ENCODE data around the gene KCTD21.

KCTD21 gene

DNA sequence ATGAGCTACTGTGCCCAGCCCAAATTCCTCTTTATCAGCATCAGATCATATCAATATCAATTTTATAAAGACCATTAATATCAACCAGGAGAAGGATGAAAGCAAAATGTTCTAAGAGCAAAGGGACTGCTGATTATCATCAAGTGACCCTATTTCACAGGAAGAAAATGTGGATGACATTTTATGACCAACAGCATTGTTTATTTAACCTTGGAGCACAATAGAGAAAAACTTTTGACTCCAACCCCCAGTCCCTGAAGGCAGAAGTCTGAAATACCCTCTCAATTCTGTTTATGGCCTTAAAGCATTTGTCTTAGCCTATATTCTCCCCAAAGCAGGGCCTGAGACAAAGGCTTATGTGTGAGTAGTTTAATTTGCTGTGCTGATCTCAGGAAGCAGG lies 37.7 kb downstream of the KCTD21 start (continued):
- no peak for TF ChIP-seq CREB5 (CRISPR knock-in tag; IDR thresholded peaks at IDR 0.05; ENCODE audit: low read depth)

- no peak for ATAC-seq
- TF ChIP-seq SNAI2 (CRISPR knock-in tag; IDR thresholded peaks at IDR 0.05) (no peak), RARB (CRISPR knock-in tag; IDR thresholded peaks at IDR 0.05) (no peak), ZC3H10 (CRISPR knock-in tag; IDR thresholded peaks at IDR 0.05) (no peak), ARNTL (CRISPR knock-in tag; IDR thresholded peaks at IDR 0.05; ENCODE audit: borderline replicate concordance, low read depth) (no peak), ZNF70 (CRISPR knock-in tag; IDR thresholded peaks at IDR 0.05) (no peak), ZFP30 (CRISPR knock-in tag; IDR thresholded peaks at IDR 0.05) (no peak), TOX (CRISPR knock-in tag; IDR thresholded peaks at IDR 0.05; ENCODE audit: borderline replicate concordance) (no peak), CSDC2 (CRISPR knock-in tag; IDR thresholded peaks at IDR 0.05) (no peak)
Measured at GRCh38 chr11:78150346-78150745, 38.1 kb downstream of the KCTD21 start.

- TF ChIP-seq ISL1 (CRISPR knock-in tag; IDR thresholded peaks at IDR 0.05), result no peak
- no peak for TF ChIP-seq TCF4 (CRISPR knock-in tag; IDR thresholded peaks at IDR 0.05; ENCODE audit: borderline replicate concordance)
- TF ChIP-seq ZC3H10 (CRISPR knock-in tag; IDR thresholded peaks at IDR 0.05), result no peak
- TF ChIP-seq CSDC2 (CRISPR knock-in tag; IDR thresholded peaks at IDR 0.05), result no peak
- no peak for TF ChIP-seq BACH2 (CRISPR knock-in tag; IDR thresholded peaks at IDR 0.05; ENCODE audit: borderline replicate concordance)
- ATAC-seq, result peak; percentile 71
Measured at GRCh38 chr11:78149646-78150045, 38.8 kb downstream of the KCTD21 start.

DNA sequence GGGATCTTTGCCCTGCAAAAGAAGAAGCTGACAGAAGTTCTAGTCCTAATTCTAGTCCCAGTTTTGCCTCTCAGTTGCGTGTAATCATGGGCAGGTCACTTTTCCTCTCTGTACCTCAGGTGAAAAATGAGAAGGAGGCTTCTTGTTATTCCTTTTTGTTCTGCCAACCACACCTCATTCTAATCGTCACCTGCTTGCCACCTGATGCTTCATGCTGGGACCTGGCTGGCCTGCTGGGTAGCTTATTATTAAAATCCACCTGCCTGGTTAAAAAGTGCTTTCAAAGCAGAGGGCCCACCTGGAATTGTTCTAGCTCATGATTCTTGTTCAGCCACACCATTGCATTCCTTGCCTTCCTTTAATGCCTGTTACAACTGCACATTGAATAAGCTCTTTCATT lies 40.6 kb downstream of the KCTD21 start:
- TF ChIP-seq RARB (CRISPR knock-in tag; IDR thresholded peaks at IDR 0.05), result no peak
- no peak for TF ChIP-seq TOX (CRISPR knock-in tag; IDR thresholded peaks at IDR 0.05; ENCODE audit: borderline replicate concordance)
- no peak for TF ChIP-seq ZNF565 (CRISPR knock-in tag; conservative IDR thresholded peaks at IDR 0.05; ENCODE audit: low read depth)
- TF ChIP-seq ZC3H10 (CRISPR knock-in tag; IDR thresholded peaks at IDR 0.05), result no peak
- no peak for ATAC-seq

DNA sequence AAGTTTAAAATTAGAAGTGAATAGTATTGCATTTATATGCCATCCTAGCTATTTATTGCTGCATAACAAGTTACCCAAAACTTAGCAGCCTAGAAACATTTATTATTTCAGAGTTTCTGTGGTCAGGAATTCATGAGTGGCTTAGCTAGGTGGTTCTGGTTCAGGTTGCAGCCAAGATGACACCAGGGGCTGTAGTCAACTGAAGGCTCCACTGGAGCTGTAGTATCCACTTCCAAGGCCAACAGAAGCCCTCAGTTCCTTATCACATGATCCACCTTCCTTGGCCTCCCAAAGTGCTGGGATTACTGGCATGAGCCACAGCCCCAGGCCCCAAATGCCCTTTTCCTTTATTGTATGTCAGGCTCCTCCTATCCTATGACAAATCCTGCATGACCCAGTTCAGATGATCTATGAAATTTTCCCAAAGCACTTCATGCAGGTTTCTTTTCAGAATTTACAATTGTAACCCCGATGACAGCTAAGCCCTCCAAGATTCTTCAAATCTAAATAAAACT lies 42.9 kb downstream of the KCTD21 start:
- ATAC-seq, result no peak
- TF ChIP-seq SNAI2 (CRISPR knock-in tag; IDR thresholded peaks at IDR 0.05) (no peak), ZNF8 (CRISPR knock-in tag; IDR thresholded peaks at IDR 0.05) (no peak), OSR1 (CRISPR knock-in tag; IDR thresholded peaks at IDR 0.05) (no peak), ZFP30 (CRISPR knock-in tag; IDR thresholded peaks at IDR 0.05) (no peak), CSDC2 (CRISPR knock-in tag; IDR thresholded peaks at IDR 0.05) (no peak), ZNF565 (CRISPR knock-in tag; conservative IDR thresholded peaks at IDR 0.05; ENCODE audit: low read depth) (no peak), CREB5 (CRISPR knock-in tag; IDR thresholded peaks at IDR 0.05; ENCODE audit: low read depth) (no peak), ESRRG (CRISPR knock-in tag; IDR thresholded peaks at IDR 0.05) (no peak), TOX (CRISPR knock-in tag; IDR thresholded peaks at IDR 0.05; ENCODE audit: borderline replicate concordance) (no peak), RARB (CRISPR knock-in tag; IDR thresholded peaks at IDR 0.05) (no peak), TCF4 (CRISPR knock-in tag; IDR thresholded peaks at IDR 0.05; ENCODE audit: borderline replicate concordance) (no peak), BACH2 (CRISPR knock-in tag; IDR thresholded peaks at IDR 0.05; ENCODE audit: borderline replicate concordance) (no peak), PPARA (CRISPR knock-in tag; IDR thresholded peaks at IDR 0.05; ENCODE audit: borderline replicate concordance) (no peak)
- TF ChIP-seq, protein P1, sequence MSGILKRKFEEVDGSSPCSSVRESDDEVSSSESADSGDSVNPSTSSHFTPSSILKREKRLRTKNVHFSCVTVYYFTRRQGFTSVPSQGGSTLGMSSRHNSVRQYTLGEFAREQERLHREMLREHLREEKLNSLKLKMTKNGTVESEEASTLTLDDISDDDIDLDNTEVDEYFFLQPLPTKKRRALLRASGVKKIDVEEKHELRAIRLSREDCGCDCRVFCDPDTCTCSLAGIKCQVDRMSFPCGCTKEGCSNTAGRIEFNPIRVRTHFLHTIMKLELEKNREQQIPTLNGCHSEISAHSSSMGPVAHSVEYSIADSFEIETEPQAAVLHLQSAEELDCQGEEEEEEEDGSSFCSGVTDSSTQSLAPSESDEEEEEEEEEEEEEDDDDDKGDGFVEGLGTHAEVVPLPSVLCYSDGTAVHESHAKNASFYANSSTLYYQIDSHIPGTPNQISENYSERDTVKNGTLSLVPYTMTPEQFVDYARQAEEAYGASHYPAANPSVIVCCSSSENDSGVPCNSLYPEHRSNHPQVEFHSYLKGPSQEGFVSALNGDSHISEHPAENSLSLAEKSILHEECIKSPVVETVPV (CRISPR knock-in tag; IDR thresholded peaks at IDR 0.05), result no peak

DNA sequence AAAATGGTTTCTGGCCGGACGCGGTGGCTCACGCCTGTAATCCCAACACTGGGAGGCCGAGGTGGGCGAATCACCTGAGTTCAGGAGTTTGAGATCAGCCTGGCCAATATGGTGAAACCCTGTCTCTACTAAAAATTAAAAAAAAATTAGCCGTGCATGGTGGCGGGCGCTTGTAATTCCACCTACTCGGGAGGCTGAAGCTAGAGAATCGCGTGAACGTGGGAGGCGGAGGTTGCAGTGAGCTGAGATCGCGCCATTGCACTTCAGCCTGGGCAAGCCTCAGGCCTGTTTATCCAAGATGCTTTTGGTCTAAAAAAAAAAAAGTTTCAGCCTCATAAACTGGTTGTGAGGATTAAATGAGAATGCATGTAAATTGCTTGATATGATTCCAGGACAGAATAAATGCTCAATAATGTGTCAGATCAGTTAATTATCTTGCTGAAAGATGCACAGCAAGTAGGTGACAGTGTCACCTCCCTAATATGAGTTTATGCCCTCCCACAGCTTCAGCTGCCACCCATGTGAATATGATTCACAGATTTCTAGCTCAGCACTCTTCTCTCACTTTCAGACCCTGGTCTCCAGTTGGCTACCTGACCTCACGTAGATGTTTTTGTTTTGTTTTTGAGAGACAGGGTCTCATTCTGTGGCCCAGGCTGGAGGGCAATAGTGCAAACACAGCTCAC lies 47.9 kb downstream of the KCTD21 start:
- TF ChIP-seq ZNF70 (CRISPR knock-in tag; IDR thresholded peaks at IDR 0.05), result 0 out of 2 replicates have a peak, but pooled peaks have one; percentile 19
- no peak for TF ChIP-seq TSHZ2 (CRISPR knock-in tag; IDR thresholded peaks at IDR 0.05)
- ATAC-seq, result no peak

Measured in SK-N-SH treated with all-trans-retinoic acid at 6 μM for 48 hours (cell line).